Fibroblast of lung (primary cell): ENCODE results near the gene OXSR1.

Experiments
- CTCF ChIP-seq, 2 donors: IDR thresholded peaks in 1 of 2; conservative IDR thresholded peaks in 1 of 2; 1 replicate in 1 of 2; 2 replicates in 1 of 2; pipeline ENCODE4 v1.5.1; 2011 to 2012; ENCODE audit warnings: low read length in 2 of 2, control low read depth in 1 of 2, inconsistent platforms in 1 of 2, low read depth in 1 of 2, mild to moderate bottlenecking in 1 of 2
- EZH2 ChIP-seq: IDR thresholded peaks from 2 replicates; pipeline ENCODE4 v1.5.1; 2012; ENCODE audit warnings: low read length, control low read depth, mild to moderate bottlenecking; ENCODE audit errors: missing control alignments

GRCh38 chr3:38137615-38138348 is 27.6 kb upstream of the OXSR1 start:
- TF ChIP-seq EZH2, result no peak
- TF ChIP-seq CTCF (conservative IDR thresholded peaks at IDR 0.05 in 1 of 2, IDR thresholded peaks at IDR 0.05 in 1 of 2; ENCODE audit: low read depth in 1 of 2, low read length in 2 of 2), result no peak
